Measurements from ENCODE around the gene H2AZ1. TPM values are rescaled to one million over a fixed set of nuclear protein-coding genes. Genes with fewer than 3 reads are reported as not detected.

Gene H2AZ1
- 100 to 1,000 TPM in 3 of 4 donors, 10 to 100 TPM in 1; 78.7 to 188 (median 142) TPM for total RNA-seq

DNA sequence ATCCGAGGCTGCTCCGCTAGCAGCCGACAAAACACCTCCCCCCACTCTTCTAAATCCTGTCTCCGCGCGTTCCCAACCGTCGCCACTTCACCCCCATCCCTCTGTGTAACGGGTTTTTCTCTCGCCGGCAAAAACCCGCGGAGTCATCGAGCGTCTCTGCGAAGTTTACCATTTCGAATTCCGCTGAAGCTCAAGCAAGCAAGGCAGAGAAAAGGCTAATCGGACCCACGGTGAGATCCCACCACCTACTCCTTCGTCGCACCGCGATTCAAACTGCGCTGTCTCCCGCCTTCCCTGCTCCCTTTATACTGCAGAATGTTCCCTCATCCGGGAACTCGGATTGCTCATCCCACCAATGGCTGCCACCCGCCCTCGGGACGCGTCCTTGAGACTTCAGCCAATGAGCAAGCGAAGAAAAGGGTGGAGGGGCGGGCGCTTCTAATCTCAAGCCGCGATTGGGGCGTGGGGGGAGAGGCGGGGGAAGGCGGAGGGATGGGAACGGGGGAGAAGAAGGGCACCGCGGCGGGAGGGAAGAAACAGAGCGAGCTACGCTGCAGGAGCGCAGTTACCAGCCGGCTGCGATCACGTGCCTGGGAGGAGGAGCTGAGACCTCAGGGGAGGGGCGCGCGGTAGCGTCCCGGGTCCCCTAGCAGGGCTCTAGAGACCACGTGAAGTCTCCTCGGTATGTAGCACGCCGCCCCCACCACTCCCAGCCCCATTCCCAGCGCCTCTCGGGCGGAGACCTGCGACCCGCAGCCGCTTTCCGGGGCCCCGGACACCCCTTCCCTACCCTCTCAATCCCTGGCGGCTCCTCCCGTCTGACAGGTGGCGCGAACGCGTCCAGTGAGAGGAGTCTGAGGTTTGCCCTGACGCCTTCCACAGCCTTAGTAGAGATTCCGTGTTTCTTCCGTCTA, at the start of gene H2AZ1:
TSS of gene H2AZ1 (minus strand) at position 277 of the 914 bp plus-strand sequence. CDS start at position 172, 105 bp downstream.
- TF ChIP-seq CTCF (IDR thresholded peaks at IDR 0.05; ENCODE audit: low read depth), result no peak

DNA sequence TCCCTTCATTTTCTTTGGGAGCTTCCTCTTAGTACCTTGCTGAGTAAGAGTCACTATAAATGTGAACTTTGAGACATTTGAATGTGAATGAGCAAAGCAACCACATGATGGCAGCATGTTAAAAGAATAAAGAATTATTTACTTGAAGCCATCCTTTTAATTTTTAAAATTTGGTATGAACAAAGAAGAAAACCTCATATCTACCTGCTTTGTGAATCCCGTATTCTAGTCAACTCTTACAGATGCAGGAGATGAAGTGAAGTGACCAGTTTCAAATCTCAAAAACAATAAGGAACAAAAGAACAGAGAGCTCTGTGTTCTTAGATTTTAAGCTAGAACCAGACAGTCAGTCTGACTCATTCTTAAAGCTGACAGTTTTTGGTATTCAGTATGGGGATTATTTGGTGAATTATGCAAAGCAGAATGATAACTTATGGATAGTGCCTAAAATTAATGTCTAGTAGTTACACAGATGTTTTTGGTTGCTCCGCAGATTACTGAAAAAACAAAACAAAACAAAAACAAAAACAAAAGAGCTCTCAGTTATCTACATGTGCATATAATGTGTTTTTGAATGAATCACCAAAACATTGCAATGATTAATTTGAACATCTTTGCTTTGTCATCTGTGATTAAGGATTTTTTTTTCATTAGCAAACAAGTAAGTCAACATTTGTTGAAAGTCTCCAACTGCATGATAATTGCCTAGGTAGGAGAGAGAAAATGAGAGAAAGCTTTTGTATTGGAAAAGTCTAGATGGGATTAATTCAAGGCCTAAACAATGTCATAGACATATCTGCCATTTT, 48.2 kb upstream of the H2AZ1 start:
- no peak for TF ChIP-seq CTCF (IDR thresholded peaks at IDR 0.05; ENCODE audit: low read depth)

DNA sequence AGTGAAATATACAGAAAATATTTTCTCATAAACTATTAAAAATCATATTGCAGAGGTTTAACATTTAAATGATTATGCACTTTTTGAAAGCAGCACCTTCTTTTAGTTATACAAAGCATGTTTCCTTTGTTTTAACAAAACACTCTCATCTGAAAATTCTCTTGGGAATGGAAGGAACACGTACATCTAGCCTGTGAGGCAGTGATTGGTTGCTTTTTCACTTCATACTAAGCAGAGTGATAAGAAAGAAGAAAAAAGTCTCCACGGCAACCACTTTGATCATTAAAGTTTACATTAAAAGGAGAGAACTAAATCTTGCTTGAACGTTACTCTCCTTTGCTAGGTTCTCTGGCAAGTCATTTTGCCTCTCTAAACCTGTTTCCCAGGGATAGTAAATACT, 41.7 kb upstream of the H2AZ1 start:
- no peak for TF ChIP-seq CTCF (IDR thresholded peaks at IDR 0.05; ENCODE audit: low read depth)

GRCh38 chr4:99987681-99988080, 37.6 kb upstream of the H2AZ1 start:
- TF ChIP-seq CTCF (IDR thresholded peaks at IDR 0.05; ENCODE audit: low read depth), result no peak

DNA sequence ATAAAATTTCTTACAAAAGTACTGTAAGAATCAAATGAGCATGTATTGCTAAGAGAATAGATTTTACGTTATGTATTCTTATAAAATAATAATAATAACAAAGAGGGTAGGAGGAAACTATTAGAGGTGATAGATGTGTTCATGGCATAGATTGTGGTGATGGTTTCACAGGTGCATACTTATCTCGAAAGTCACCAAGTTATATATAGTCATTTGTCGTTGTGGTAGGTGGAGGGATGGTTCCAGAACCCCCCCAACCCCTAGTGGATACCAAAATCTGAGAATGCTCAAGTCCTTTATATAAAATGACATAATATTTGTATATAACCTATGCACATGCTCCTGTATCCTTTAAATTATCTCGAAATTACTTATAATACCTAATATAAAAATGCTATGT, 36.7 kb upstream of the H2AZ1 start:
- TF ChIP-seq CTCF (IDR thresholded peaks at IDR 0.05; ENCODE audit: low read depth), result no peak

DNA sequence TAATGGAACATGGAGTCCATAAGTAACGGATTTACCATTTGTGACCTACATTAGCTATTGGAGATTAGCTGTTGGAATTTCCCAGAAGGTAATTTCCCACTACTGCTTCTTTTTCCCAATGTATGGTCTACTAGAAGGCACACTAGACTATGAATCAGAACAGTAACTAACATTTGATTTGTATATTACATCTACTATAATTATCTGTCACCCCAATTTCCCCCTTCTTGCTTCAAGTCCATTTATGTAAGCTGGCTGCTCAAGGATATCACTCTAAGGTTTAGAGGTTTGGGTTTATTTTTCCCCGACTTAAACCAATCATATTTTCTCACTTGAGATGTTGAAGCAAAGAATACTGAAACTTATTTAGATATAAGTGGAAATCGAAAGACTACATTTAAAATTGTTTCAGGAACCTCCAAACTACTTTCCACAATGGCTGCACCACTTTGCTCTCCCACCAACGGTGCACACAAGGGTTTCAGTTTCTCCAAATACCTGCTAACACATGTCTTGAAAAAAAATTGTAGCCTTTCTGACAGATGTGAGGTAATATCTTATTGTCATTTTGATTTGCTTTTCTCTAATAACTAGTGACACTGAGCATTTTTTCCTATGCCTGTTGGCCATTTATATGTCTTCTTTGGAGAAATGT, 33.3 kb upstream of the H2AZ1 start:
- TF ChIP-seq CTCF (IDR thresholded peaks at IDR 0.05; ENCODE audit: low read depth), result no peak
